Cerebellar cortex (tissue), 1 donor: ENCODE measurements around the gene GSTP1.
A peak's percentile ranks its signal among the peaks of the same experiment; 100 is the strongest.
"Not testable (repeated sequence)": the region's sequence is repeated elsewhere in the genome, so short reads cannot be mapped to it uniquely, and the experiment has no call there.

ENCODE experiments used
- DNase-seq: peaks from one replicate; pipeline ENCODE4 v3.0.0-alpha.2; 2015; ENCODE audit warnings: low spot score

Gene GSTP1

DNA sequence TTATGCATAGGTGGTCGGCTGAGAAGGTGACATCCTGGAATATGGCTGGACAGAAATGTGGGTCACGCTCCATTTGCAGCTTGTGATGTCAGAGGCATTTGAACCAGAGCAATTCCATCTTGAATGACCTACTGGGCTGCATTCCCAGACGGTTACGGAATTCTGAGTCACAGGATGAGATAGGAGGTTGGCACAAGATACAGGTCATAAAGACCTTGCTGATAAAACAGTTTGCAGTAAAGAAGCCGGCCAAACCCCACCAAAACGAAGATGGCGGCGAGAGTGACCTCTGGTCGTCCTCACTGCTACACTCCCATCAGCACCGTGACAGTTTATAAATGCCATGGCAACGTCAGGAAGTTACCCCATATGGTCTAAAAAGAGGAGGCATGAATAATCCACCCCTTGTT is 19.9 kb upstream of the GSTP1 start:
- peak; percentile 49 for DNase-seq

DNA sequence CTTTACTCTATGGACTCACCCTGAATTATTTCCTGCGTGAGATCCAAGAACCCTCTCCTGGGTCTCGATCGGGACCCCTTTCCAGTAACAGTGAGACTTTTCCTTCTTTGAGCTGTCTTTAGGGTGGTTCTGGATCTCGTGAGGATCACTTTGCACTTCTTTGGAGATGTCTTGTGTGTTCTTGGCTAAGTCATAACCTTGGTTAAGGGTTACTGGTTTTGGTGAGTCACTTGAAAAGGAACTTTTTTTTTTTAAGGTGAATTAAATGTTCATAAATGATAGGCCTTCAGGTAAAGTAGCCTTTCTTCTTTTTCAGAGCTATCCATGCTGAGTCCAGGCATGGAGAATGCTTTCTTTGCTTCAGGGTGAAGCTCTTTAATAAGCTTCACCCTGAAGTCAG is 19.4 kb upstream of the GSTP1 start:
- no peak for DNase-seq

DNA sequence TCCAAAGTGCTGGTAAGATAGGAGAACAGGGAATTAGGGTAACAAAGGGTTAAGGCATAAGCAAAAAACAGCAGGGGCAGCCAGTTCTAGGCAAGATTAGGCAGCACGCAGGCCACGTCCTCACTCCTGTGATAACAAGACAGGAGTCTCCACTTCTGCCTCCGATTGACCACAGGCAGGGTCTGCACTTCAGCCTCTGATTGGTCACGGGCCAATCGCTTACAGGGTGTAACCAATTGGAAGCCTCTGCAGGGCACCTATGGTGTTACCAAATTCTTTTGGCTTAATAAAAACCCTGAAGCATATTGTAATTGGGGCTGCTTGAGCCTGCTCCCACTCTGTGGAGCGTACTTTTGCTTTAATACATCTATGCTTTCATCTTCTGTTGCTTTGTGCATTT is 12.2 kb upstream of the GSTP1 start:
- DNase-seq: no peak

DNA sequence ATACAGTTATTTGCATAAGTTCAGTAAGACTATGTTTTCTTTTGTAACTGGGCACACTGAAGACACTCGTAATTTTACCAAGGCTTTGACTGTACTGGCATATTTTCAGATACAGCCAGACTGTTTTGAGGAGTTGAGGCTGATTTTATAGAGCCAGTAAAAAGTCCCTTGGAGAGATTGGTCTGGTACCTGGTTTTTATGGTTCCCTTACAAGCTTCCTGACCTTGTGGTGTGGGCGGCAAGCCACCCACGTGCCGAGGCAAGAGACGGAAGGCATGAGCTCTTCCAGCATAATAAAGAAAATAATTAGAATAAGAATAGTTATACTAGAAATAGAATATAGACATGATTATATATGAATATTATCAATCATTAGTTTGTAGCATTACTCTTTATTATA is 11.3 kb upstream of the GSTP1 start:
- no peak for DNase-seq

DNA sequence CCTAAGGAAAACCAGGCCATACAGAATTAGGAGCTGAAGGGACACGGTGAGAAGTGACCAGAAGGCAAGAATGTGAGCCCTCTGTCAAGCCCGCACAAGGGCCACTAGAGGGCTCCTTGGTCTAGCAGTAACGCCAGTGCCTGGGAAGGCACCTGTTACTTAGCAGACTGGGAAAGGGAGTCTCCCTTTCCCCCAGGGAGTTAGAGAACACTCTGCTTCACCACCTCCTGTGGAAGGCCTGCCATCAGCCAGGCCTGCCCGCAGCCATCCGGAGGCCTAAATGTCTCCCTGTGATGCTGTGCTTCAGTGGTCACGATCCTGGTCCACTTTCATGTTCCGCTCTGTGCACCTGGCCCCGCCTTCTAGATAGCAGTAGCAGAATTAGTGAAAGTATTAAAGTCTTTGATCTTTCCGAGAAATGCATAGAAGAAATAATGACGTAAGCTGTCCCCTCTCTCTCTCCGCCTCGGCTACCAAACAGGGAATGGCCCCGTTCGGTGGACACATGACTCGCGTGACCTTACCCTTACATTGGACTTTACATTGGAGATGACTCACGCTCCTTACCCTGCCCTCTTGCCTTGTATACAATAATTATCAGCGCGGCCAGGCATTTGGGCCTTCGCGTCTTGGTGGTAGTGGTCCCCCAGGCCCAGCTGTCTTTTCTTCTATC is 10.7 kb upstream of the GSTP1 start:
- peak; percentile 75 for DNase-seq

DNA sequence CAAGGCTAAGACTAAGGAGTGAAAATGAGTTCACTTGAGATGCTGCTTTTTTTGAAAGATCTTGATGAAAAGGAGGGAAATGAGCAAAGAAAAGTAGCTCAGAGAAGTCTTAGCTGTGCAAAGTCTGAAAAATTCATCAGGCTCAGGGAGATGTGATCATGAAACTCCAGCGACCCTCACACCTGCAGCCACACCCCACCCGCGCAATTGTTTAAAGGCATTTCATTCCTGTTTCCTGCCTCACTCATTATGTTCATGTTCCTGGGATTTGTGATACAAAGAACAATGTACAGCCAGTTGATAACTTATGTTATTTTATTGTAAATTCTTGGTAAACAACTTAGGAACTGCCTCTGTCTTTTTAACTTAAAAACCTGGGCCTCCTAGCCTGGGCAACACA is 8.7 kb upstream of the GSTP1 start:
- DNase-seq: no peak

DNA sequence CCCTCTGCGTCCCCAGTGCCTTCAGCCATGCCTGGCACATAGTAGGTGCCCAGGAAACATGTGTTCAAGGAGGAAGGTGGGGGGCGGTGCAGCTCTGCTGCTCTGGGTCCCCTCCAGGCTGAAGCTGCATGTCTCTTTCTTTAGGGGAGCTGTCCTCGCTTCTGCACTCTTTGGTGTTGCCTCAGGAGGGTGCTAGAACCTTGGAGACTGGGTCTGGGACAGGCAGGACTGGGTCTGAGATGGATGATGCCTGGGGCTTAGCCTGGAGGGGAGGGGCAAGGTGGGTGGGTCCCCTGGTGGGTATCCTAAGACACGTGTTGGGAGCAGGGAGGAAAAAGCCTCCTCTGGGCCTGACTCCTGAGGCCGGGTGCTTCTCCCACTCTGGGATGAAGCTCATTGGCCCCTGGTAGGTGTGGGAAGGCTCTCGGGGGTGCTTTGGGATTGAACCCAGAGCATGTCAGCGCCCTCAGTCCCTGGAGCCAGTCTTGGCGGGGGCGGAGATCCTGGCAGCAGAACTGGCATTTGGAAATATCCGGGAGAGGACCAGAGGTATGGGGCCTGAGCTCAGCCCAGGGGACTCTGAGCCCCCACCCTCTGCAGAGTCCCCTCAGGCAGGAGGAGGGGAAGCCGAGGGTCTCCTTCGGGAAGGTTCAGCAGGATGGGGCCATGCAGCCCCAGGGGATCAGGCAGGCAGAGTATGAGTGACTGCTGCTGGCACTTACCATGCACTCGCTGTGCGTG is 6.7 kb upstream of the GSTP1 start:
- DNase-seq: no peak

DNA sequence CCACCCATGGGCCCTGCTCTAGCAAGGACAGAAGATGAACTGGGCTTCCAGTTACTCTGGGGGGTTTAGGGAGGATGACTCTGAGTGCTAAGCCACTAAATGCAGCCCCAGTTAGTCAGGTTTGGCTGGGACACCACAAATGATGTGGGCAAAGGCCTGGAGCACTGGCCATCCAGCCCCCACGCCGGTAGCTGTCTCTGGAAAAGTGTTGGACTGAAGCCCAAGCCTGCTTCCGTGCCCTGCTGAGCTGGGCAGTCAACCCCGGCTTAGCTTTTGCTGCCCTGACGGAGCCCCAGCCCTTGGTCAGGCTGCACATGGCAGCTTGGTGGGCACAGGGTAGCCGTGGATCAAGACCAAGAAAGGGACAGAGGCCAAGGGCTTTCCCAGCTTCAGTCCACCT is 5.7 kb upstream of the GSTP1 start:
- DNase-seq: no peak

DNA sequence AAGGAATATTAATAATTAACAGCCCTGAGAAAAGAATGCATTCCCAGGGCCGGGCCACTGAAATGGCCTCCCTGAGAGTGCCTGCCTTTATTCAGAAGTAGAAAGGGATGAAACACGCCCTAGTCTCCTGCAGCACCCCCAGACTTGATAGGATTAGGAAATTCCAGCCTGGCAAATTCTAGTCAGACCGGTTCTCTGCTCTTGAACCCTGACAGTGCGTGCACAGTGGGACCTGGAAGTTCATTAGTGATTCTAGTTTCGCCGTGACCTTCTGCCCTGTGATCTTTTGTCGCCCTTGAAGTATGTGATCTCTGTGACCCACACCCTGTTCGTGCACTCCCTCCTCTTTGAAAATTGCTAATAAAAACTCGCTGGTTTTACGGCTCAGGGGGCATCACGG is 2.1 kb upstream of the GSTP1 start:
- DNase-seq: no peak

DNA sequence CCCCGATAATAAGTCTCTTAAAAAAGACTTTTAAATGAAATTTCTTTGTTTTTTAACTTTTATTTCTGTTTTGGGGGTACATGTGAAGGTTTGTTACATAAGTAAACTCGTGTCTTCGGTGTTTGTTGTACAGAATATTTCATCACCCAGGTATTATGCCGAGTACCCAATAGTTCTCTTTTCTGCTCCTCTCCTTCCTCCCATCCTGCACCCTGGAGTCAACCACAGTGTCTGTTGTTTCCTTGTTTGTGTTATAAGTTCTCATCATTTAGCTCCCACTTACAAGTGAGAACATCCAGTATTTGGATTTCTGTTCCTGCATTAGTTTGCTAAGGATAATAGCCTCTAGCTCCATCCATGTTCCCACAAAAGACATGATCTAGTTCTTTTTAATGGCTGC is 1.6 kb upstream of the GSTP1 start:
- DNase-seq: no peak

DNA sequence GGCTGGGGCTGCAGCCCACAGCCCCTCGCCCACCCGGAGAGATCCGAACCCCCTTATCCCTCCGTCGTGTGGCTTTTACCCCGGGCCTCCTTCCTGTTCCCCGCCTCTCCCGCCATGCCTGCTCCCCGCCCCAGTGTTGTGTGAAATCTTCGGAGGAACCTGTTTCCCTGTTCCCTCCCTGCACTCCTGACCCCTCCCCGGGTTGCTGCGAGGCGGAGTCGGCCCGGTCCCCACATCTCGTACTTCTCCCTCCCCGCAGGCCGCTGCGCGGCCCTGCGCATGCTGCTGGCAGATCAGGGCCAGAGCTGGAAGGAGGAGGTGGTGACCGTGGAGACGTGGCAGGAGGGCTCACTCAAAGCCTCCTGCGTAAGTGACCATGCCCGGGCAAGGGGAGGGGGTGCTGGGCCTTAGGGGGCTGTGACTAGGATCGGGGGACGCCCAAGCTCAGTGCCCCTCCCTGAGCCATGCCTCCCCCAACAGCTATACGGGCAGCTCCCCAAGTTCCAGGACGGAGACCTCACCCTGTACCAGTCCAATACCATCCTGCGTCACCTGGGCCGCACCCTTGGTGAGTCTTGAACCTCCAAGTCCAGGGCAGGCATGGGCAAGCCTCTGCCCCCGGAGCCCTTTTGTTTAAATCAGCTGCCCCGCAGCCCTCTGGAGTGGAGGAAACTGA is 731 bp downstream of the GSTP1 start:
- DNase-seq: peak; percentile 60

DNA sequence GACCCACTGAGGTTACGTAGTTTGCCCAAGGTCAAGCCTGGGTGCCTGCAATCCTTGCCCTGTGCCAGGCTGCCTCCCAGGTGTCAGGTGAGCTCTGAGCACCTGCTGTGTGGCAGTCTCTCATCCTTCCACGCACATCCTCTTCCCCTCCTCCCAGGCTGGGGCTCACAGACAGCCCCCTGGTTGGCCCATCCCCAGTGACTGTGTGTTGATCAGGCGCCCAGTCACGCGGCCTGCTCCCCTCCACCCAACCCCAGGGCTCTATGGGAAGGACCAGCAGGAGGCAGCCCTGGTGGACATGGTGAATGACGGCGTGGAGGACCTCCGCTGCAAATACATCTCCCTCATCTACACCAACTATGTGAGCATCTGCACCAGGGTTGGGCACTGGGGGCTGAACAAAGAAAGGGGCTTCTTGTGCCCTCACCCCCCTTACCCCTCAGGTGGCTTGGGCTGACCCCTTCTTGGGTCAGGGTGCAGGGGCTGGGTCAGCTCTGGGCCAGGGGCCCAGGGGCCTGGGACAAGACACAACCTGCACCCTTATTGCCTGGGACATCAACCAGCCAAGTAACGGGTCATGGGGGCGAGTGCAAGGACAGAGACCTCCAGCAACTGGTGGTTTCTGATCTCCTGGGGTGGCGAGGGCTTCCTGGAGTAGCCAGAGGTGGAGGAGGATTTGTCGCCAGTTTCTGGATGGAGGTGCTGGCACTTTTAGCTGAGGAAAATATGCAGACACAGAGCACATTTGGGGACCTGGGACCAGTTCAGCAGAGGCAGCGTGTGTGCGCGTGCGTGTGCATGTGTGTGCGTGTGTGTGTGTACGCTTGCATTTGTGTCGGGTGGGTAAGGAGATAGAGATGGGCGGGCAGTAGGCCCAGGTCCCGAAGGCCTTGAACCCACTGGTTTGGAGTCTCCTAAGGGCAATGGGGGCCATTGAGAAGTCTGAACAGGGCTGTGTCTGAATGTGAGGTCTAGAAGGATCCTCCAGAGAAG is 1.6 kb downstream of the GSTP1 start:
- no peak for DNase-seq

DNA sequence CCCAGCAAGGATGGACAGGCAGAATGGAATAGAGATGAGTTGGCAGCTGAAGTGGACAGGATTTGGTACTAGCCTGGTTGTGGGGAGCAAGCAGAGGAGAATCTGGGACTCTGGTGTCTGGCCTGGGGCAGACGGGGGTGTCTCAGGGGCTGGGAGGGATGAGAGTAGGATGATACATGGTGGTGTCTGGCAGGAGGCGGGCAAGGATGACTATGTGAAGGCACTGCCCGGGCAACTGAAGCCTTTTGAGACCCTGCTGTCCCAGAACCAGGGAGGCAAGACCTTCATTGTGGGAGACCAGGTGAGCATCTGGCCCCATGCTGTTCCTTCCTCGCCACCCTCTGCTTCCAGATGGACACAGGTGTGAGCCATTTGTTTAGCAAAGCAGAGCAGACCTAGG is 2.3 kb downstream of the GSTP1 start:
- no peak for DNase-seq

DNA sequence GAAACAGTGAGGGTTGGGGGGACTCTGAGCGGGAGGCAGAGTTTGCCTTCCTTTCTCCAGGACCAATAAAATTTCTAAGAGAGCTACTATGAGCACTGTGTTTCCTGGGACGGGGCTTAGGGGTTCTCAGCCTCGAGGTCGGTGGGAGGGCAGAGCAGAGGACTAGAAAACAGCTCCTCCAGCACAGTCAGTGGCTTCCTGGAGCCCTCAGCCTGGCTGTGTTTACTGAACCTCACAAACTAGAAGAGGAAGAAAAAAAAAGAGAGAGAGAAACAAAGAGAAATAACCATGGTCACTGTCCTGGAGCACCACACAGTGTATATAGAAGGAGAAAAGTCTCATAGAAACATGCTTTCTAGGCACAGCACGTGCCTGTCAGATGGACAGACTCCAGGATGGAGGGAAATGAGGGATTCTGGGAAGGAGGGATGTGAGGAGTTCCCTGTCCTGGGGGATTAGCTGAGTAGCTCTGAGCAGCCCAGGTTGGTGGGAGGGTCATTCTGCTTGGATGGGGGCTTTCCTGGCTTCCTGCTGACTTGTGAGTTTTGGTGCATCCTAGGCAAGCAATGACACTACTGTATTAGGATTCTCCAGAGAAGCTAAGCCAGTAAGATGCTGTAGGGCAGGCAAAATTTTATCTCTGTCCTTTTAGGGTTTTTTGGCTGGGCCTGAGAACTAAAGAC is 3.1 kb downstream of the GSTP1 start:
- no peak for DNase-seq

DNA sequence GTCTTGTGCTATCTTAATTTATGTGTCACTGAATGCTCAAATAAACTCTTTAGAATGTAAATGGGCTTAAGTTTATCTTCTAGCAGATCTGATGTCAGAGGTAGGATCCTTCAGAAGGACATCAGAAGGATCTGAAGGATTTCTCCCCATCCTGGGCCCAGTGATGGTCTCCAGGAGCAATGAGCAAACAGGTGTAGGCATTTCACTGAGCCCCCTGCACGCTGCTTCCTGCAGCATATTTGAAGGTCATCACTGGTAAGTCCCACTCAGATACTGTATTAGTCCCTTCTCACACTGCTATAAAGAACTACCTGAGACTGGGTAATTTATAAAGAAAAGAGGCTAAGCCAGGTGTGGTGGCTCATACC is 4.5 kb downstream of the GSTP1 start:
- DNase-seq: no peak

DNA sequence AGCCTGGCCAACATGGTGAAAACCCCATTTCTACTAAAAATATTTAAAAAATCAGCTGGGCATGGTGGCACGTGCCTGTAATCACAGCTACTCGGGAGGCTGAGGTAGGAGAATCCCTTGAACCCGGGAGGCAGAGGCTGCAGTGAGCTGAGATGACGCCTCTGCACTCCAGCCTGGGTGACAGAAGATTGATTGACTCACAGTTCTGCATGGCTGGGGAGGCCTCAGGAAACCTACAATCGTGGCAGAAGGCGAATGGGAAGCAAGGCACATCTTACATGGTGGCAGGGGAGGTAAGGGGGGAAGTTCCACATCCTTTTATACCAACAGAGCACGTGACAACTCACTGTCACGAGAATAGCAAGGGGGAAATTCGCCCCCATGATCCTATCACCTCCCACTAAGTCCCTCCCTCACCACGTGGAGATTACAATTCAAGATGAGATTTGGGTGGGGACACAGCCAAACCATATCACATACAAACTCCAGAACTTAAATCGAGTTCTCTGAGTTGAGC is 5.3 kb downstream of the GSTP1 start:
- not testable (repeated sequence) for DNase-seq

DNA sequence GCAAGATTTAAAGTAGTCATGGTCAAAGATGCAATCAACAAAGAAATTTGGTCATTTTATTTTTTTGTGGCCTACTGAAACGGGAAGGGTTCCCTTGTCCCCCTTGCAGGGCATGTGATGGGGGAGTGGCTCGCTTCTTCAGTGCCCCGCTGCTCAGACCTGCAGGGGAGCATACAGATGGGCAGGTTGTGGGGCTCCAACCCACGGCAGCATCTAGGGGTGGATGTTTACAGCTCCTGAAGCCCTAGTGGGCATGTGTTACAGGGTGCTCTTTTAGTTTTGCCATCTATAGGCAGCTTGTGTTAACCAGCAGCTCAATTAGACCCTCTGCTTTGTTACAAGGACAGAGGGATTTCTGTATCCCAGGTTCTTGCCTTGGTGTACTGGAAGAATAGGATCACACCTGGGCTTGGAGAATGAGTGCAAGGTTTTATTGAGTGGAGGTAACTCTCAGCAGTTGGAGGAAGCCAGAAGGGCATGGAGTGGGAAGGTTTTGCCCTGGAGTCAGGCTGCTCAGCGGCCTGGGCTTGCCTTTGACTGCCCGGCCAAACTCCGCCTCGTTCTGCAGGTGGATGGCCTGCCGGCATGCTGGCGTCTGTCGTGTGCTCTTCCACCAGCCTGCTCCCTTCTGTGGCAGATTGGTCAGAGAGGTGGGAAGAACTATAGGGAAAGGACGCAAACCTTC is 9.4 kb downstream of the GSTP1 start:
- no peak for DNase-seq

DNA sequence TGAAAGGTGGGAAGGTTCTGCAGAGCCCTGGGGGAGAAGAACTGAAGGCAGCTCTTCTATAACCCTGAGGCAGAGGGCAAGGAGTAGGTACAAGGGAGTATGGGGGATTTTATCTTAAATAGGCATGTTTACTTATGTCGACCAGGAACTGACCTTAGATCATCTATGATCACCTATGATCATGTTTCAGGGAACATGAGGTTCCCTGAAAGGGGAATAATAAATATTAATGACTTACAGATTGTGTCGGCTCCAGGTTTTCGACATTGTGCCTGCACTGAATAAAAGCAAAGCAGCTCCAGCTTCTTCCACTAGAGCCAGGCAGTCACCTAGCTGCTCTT is 9.9 kb downstream of the GSTP1 start:
- DNase-seq: no peak

DNA sequence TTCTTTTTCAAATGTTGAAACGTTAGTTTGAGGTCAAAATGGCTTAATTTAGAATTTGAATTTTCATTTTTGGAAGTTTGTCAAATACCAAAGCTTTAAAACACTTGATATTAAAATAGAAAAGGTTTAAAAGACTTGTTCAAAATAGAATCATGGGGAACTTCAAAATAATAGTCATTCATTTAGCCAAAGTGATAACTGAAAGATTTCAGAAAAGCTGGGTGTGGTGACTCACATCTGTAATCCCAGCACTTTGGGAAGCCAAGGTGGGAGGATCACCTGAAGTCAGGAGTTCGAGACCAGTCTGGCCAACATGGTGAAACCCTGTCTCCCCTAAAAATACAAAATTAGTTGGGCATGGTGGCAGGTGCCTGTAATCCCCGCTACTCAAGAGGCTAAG is 10.9 kb downstream of the GSTP1 start:
- no peak for DNase-seq

DNA sequence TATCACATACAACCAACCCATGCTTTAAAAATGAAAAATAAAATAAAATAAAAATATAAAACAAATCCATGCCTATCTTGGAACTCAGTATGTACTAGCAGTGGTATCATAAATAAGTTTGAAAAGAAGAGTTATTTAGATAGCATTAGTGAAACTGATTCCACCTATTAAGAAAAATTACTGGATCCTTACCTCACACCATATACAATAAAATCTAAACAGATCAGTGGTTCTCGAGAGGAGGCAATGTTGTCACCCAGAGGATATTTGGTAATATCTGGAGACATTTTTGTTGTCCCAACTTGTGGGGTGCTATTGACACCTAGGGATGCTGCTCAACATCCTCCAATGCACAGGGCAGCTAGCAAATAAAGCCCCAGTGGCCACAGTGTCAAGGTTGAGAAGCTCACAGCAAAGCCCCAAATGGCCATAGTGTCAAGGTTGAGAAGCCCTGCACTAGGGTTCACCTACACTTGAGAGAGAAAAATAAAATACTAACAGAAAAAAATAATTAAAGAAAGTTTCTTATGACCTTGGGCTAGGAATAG is 13.2 kb downstream of the GSTP1 start:
- no peak for DNase-seq

DNA sequence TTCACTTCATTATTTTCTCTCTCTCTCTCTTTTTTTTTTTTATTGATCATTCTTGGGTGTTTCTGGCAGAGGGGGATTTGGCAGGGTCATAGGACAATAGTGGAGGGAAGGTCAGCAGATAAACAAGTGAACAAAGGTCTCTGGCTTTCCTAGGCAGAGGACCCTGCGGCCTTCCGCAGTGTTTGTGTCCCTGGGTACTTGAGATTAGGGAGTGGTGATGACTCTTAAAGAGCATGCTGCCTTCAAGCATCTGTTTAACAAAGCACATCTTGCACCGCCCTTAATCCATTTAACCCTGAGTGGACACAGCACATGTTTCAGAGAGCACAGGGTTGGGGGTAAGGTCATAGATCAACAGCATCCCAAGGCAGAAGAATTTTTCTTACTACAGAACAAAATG is 13.8 kb downstream of the GSTP1 start:
- DNase-seq: not testable (repeated sequence)
